Measurements from ENCODE around the gene USP48.

USP48 gene

GRCh38 chr1:21666576-21667320 is 116.2 kb downstream of the USP48 start:
- DNase-seq, result peak; percentile 10 to 67

- DNase-seq, result no peak
Observed at GRCh38 chr1:21665711-21666575, 117.0 kb downstream of the USP48 start.

- no peak for DNase-seq
Observed at GRCh38 chr1:21664806-21665588, 118.0 kb downstream of the USP48 start.

- DNase-seq, result peak; percentile 36 to 37
Observed at GRCh38 chr1:21663951-21664805, 118.8 kb downstream of the USP48 start.

GRCh38 chr1:21663248-21663950 is 119.5 kb downstream of the USP48 start:
- no peak for DNase-seq

GRCh38 chr1:21662426-21663247 is 120.3 kb downstream of the USP48 start:
- no peak for DNase-seq

GRCh38 chr1:21661886-21662285 is 121.1 kb downstream of the USP48 start:
- DNase-seq, result no peak

GRCh38 chr1:21659924-21660326 is 123.0 kb downstream of the USP48 start:
- no peak for DNase-seq

- peak; percentile 41 to 80 for DNase-seq
Observed at GRCh38 chr1:21659099-21659923, 123.6 kb downstream of the USP48 start.

GRCh38 chr1:21657456-21658190 is 125.3 kb downstream of the USP48 start:
- no peak for DNase-seq

GRCh38 chr1:21655748-21656147 is 127.2 kb downstream of the USP48 start:
- no peak for DNase-seq

GRCh38 chr1:21655259-21655658 is 127.7 kb downstream of the USP48 start:
- no peak for DNase-seq

- DNase-seq, result no peak
Observed at GRCh38 chr1:21654209-21654608, 128.7 kb downstream of the USP48 start.

GRCh38 chr1:21653744-21654100 is 129.2 kb downstream of the USP48 start:
- no peak for DNase-seq

GRCh38 chr1:21652937-21653743 is 129.8 kb downstream of the USP48 start:
- no peak for DNase-seq

- DNase-seq, result no peak
Observed at GRCh38 chr1:21652101-21652936, 130.6 kb downstream of the USP48 start.

Data from inflammatory macrophage treated with lipopolysaccharide for 1 hour (primary cell).